Measurements from ENCODE around the gene PCNT.
"Not testable (repeated sequence)": the region's sequence is repeated elsewhere in the genome, so short reads cannot be mapped to it uniquely, and the experiment has no call there.

Gene PCNT

GRCh38 chr21:46448108-46448507 lies 124.2 kb downstream of the PCNT start:
- Histone ChIP-seq H3F3A (ENCODE audit: control insufficient read depth, insufficient read depth) (peaks cover 6% of the 10 kb centered on the region; the same call in 1 of the 2 replicates), H3K27me3 (ENCODE audit: control insufficient read depth, low read length) (no peaks in the 10 kb centered on the region), H3K36me3 (ENCODE audit: control insufficient read depth, low read length) (peaks cover 63% of the 10 kb centered on the region), H3K79me2 (ENCODE audit: control insufficient read depth, low read length) (peaks cover 61% of the 10 kb centered on the region), H3K9me3 (ENCODE audit: control insufficient read depth, insufficient read depth, low read length) (peaks cover 2% of the 10 kb centered on the region; the same call in 1 of the 2 replicates), H3K9me2 (replicated peaks; ENCODE audit: control insufficient read depth, low read length) (no peaks in the 10 kb centered on the region), H3K4me1 (ENCODE audit: control insufficient read depth, low read length) (no peaks in the 10 kb centered on the region), H3K4me2 (ENCODE audit: low read length) (no peak overlapping the region), H3K27ac (ENCODE audit: low read depth, low read length) (no peak overlapping the region), H4K20me1 (ENCODE audit: control insufficient read depth, insufficient read depth, low read depth, low read length) (no peaks in the 10 kb centered on the region), H3K4me3 (ENCODE audit: low read length) (no peak overlapping the region)
- no peak for TF ChIP-seq EZH2phosphoT487 (IDR thresholded peaks at IDR 0.05; ENCODE audit: borderline replicate concordance, low read length)
- TF ChIP-seq, protein P1, sequence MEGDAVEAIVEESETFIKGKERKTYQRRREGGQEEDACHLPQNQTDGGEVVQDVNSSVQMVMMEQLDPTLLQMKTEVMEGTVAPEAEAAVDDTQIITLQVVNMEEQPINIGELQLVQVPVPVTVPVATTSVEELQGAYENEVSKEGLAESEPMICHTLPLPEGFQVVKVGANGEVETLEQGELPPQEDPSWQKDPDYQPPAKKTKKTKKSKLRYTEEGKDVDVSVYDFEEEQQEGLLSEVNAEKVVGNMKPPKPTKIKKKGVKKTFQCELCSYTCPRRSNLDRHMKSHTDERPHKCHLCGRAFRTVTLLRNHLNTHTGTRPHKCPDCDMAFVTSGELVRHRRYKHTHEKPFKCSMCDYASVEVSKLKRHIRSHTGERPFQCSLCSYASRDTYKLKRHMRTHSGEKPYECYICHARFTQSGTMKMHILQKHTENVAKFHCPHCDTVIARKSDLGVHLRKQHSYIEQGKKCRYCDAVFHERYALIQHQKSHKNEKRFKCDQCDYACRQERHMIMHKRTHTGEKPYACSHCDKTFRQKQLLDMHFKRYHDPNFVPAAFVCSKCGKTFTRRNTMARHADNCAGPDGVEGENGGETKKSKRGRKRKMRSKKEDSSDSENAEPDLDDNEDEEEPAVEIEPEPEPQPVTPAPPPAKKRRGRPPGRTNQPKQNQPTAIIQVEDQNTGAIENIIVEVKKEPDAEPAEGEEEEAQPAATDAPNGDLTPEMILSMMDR (IDR thresholded peaks at IDR 0.05; ENCODE audit: low read depth, low read length, poor library complexity, severe bottlenecking): no peak

DNA sequence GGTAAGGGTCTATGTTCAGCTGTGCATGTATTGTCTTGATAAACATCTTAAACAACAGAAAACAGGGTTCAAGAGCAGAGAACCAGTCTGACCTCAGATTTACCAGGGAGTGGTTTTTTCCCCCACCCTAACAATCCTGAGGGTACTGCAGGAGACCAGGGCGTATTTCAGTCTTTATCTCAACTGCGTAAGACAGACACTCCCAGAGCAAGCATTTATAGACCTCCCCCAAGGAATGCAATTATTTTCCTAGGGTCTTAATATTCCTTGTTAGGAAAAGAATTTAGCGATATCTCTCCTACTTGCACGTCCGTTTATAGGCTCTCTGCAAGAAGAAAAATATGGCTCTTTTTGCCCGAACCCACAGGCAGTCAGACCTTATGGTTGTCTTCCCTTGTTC lies 124.9 kb downstream of the PCNT start:
- not testable (repeated sequence) for H4K20me1 ChIP-seq (ENCODE audit: control insufficient read depth, insufficient read depth, low read depth, low read length); H3F3A ChIP-seq (ENCODE audit: control insufficient read depth, insufficient read depth); H3K27ac ChIP-seq (ENCODE audit: low read depth, low read length); H3K4me1 ChIP-seq (ENCODE audit: control insufficient read depth, low read length); H3K4me2 ChIP-seq (ENCODE audit: low read length); H3K9me3 ChIP-seq (ENCODE audit: control insufficient read depth, insufficient read depth, low read length); H3K4me3 ChIP-seq (ENCODE audit: low read length); H3K9me2 ChIP-seq (replicated peaks; ENCODE audit: control insufficient read depth, low read length); H3K27me3 ChIP-seq (ENCODE audit: control insufficient read depth, low read length)
- peaks cover 60% of the 10 kb centered on the region for H3K36me3 ChIP-seq (ENCODE audit: control insufficient read depth, low read length)
- H3K79me2 ChIP-seq (ENCODE audit: control insufficient read depth, low read length): peaks cover 68% of the 10 kb centered on the region

- no peaks in the 10 kb centered on the region for H3K9me2 ChIP-seq (replicated peaks; ENCODE audit: control insufficient read depth, low read length)
- H4K20me1 ChIP-seq (ENCODE audit: control insufficient read depth, insufficient read depth, low read depth, low read length): no peaks in the 10 kb centered on the region
- peaks cover 98% of the 10 kb centered on the region for H3K79me2 ChIP-seq (ENCODE audit: control insufficient read depth, low read length)
- H3K27ac ChIP-seq (ENCODE audit: low read depth, low read length): no peak overlapping the region
- H3K27me3 ChIP-seq (ENCODE audit: control insufficient read depth, low read length): no peaks in the 10 kb centered on the region
- H3K4me1 ChIP-seq (ENCODE audit: control insufficient read depth, low read length): peaks cover 17% of the 10 kb centered on the region
- H3K36me3 ChIP-seq (ENCODE audit: control insufficient read depth, low read length): peaks cover 80% of the 10 kb centered on the region
- TF ChIP-seq, protein P1 (IDR thresholded peaks at IDR 0.05; ENCODE audit: low read depth, low read length, poor library complexity, severe bottlenecking): no peak
- H3K4me3 ChIP-seq (ENCODE audit: low read length): no peak overlapping the region
- H3K4me2 ChIP-seq (ENCODE audit: low read length): no peak overlapping the region
- H3F3A ChIP-seq (ENCODE audit: control insufficient read depth, insufficient read depth): no peaks in the 10 kb centered on the region
- peaks cover 2% of the 10 kb centered on the region; the same call in 1 of the 2 replicates for H3K9me3 ChIP-seq (ENCODE audit: control insufficient read depth, insufficient read depth, low read length)
These were observed 128.8 kb downstream of the PCNT start for GRCh38 chr21:46452710-46453109.

- Histone ChIP-seq H3K4me1 (ENCODE audit: control insufficient read depth, low read length) (peaks cover 17% of the 10 kb centered on the region), H3K4me2 (ENCODE audit: low read length) (no peak overlapping the region), H3K27me3 (ENCODE audit: control insufficient read depth, low read length) (no peaks in the 10 kb centered on the region), H3F3A (ENCODE audit: control insufficient read depth, insufficient read depth) (no peaks in the 10 kb centered on the region), H3K9me3 (ENCODE audit: control insufficient read depth, insufficient read depth, low read length) (peaks cover 2% of the 10 kb centered on the region; the same call in 1 of the 2 replicates), H3K79me2 (ENCODE audit: control insufficient read depth, low read length) (peaks cover 92% of the 10 kb centered on the region), H3K36me3 (ENCODE audit: control insufficient read depth, low read length) (peaks cover 80% of the 10 kb centered on the region), H3K27ac (ENCODE audit: low read depth, low read length) (no peak overlapping the region), H3K4me3 (ENCODE audit: low read length) (no peak overlapping the region), H4K20me1 (ENCODE audit: control insufficient read depth, insufficient read depth, low read depth, low read length) (no peaks in the 10 kb centered on the region), H3K9me2 (replicated peaks; ENCODE audit: control insufficient read depth, low read length) (no peaks in the 10 kb centered on the region)
- TF ChIP-seq, protein P1 (IDR thresholded peaks at IDR 0.05; ENCODE audit: low read depth, low read length, poor library complexity, severe bottlenecking): no peak
- TF ChIP-seq EZH2phosphoT487 (IDR thresholded peaks at IDR 0.05; ENCODE audit: borderline replicate concordance, low read length): no peak
These were observed 130.2 kb downstream of the PCNT start for GRCh38 chr21:46454142-46454541.

Measured in DOHH2 (cell line).